ENCODE data around the gene SHB.
"Not testable (repeated sequence)": the region's sequence is repeated elsewhere in the genome, so short reads cannot be mapped to it uniquely, and the experiment has no call there.

Gene SHB

DNA sequence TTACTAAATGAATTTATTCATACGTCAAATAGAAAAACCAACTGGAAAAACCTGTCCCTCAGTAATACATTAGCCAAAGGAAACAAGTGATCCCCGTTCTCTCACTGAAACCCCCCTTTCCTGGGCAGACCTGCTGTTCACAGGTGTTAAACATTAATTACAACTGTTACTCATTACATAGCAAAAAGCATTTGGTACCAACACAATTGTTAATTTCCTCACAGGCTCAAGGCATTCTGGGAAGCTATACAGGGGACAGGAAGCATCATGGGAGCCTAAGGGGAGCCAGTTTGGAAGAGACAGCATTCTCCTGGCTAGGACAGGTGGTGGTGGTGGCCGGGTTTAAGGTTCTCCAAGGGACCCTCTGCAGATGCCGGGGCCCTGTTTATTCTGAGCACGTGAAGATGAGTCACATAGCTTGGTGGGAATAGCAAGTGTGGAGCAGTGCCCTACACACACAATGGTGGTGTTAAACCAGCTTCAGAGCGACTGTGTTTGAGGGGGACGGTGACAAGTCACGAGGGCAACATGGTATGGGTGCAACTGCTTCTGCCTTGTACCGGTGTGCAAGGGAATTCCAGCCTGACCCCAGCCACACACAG, 102.5 kb downstream of the SHB start:
- DNase-seq, result no peak

DNA sequence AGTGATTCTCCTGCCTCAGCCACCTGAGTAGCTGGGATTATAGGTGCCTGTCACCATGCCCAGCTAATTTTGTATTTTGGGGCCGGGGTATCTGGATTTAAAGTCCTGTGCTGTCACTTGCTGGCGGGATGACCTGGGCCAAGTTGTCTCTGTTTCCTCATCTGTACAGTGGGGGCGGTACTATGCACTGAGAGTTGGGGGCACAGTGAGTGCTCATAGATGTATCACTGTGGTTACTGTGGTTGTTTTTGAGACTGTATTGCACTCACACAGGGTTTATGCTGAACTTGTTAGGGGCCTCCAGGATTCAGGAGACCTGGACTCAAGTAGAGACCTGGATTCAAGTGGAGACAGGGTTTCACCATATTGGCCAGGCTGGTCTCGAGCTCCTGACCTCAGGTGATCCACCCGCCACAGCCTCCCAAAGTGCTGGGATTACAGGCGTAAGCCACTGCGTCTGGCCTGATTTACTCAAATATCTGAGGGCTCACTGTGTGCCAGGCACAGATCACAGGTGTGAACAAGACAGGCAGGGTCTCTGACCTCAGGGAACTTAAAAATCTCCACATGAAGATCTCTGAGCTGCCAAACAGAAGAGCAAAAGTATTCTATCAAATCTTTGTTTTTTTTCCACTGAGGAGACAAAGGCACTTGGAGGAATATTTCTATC, 103.2 kb downstream of the SHB start:
- DNase-seq, result not testable (repeated sequence)

DNA sequence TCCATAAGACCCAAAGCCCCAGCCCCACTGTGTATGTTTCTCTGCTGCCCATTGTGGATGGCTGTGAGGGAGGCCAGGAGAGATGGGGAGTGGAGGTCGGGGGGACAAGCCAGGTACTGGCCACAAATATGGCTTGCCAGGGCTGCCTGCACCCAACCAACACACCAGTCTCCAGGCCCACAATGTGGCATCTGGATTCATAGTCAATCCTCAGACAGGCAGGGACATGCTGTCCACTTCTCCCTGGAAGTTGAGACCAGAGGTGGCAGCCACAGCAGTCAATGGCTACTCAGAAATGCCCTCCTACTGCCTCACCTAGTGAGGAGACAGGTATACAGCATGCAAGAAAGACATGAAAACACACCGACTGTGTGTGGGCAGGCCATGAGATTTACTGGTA, 103.9 kb downstream of the SHB start:
- DNase-seq, result no peak

DNA sequence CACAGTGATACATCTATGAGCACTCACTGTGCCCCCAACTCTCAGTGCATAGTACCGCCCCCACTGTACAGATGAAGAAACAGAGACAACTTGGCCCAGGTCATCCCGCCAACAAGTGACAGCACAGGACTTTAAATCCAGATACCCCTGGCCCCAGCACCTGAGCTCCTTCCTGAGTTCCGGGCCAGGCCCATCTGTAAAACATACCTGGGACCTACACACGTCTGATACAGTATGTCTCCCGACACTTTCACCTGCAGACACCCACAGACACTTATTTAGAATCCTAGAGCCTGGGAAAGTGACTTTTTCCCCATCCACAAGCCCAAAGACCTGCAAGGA, 104.3 kb downstream of the SHB start:
- DNase-seq, result no peak

GRCh38 chr9:37963936-37964739, 104.9 kb downstream of the SHB start:
- no peak for DNase-seq

DNA sequence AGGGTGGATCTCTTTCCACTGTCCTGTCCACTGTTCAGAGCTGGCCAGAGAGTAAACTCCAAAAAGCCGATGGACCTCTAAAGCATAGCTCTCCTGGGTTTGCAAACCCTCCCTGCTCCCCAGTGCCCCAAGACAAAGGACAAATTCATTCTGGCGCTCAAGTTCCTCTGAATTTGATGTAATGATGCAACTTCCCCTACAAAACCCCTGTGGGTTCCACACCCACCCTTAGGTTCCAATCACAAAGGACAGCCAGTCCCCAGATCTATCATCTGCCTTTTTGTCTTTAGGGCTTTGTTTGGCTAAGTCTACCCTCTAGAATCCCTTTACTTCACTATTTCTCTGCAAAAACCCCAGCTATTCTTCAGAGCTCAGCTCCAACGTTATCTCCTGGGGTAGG, 107.7 kb downstream of the SHB start:
- DNase-seq, result no peak

GRCh38 chr9:37960631-37961030, 108.4 kb downstream of the SHB start:
- no peak for DNase-seq

DNA sequence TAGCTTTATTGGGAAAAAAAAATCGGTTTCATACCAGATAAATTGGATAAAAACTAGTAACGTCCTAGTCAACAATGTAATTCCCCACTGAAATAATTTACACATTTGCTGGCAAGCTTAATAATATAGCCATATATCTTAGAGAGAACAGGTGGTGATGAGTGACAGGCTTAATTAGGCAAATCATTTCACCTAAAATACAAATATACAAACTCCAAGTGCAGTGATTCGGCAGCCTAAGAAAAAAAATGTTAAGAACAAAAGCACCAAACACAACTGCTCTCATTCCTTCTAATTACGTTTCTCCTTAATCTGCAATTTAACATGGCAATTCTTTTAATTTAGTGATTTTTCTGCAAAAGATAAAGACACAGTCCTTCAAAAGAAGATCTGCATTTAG, 109.1 kb downstream of the SHB start:
- no peak for DNase-seq

- DNase-seq, result no peak
Observed at GRCh38 chr9:37958154-37958553, 110.9 kb downstream of the SHB start.

GRCh38 chr9:37957664-37957953, 111.4 kb downstream of the SHB start:
- no peak for DNase-seq

DNA sequence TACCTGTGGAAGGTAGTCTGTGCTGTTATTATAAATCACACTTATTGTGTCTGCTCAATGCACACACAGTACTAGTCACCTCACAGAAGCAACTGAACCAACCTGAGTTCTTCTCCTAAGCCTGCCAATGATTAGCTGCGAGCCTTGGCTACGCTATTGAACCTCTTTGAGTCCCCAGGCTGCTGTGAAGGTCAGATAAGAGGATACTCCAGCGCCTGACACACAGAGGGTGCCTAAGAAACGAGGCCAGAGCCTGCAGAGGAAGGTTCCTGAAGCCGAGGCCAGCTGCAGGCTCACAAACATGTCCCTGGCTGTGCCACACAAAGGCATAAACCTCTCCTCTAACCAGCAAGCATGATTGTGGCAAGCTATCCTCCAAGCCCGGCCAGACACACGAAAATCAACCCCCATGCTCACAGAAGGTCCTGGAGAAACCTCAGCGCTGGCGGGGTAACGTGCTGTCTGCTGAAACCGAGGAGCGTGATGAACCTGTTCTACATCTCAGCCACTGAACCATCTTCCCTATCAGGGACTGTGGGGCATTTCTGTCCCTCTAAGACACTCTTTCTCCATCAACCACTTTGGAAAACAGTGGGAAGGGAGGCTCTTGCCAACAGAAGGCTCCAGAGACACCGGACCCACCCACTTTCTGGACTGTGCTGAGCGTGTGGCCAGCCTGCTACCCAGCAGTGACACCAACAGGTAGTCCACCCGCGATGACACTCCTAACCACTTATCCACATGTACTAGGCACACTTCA, 111.9 kb downstream of the SHB start:
- DNase-seq, result no peak

GRCh38 chr9:37956423-37956820, 112.6 kb downstream of the SHB start:
- DNase-seq, result no peak

- DNase-seq, result no peak
Observed at GRCh38 chr9:37955781-37956422, 113.1 kb downstream of the SHB start.

- DNase-seq, result no peak
Observed at GRCh38 chr9:37954581-37954981, 114.4 kb downstream of the SHB start.

- peak; percentile 19 to 24 for DNase-seq
Observed at GRCh38 chr9:37953775-37954437, 115.1 kb downstream of the SHB start.

GRCh38 chr9:37953206-37953774, 115.7 kb downstream of the SHB start:
- no peak for DNase-seq

DNA sequence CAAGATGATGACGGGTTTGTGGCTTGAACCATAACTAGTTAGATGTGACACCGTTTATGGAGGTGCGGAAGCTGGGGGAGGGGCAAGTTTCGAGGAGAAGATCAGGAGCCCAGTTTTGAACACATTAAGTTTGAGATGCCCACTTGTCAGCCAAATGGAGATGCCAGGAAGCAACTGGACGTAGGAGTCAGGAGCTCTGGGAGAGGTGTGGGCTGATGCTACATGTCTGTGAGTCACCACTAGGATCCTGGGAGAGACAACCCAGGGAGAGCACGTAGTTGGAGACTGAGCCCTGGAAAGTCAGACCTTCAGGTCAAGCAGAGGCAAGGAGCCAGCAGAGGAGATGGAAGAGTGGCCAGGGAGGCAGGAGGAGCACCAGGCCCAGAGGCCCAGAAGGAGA, 116.3 kb downstream of the SHB start:
- DNase-seq, result no peak

DNA sequence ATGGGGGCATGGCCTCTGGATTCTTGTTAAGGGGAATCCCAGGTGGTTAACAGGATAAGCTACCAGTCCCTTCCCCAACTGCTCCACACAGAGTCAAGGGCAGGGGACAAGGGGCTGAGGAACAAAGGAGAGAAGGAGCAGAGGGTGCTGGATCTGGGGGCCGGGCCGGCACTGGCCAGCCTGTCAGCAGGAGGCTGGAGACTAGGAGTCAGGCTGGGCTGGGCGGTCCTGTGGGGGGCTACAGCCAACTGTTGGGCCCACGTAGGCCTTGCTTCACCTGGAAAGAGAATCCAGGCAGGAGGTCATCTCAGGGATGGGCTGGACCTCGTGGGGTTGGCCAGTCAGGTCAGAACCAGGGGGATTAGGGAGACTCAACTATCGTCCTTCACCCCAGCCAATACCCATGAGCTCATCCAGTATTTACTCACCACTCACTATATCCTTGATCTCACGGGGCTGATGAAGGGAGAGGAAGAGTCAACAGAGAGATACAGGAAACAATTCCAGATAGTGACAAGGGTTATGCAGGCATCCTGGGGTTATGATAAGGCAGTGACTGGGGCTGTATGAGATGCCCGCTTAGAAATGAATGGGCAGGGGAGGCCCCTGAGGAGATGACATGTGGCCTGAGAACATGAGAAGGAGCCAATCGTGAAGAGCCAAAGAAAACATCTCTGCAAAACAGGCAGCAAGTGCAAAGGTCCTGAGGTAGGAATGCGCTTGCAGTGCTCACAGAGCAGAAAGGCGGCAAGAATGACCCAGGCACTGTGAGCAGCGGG, 117.2 kb downstream of the SHB start:
- no peak for DNase-seq

DNA sequence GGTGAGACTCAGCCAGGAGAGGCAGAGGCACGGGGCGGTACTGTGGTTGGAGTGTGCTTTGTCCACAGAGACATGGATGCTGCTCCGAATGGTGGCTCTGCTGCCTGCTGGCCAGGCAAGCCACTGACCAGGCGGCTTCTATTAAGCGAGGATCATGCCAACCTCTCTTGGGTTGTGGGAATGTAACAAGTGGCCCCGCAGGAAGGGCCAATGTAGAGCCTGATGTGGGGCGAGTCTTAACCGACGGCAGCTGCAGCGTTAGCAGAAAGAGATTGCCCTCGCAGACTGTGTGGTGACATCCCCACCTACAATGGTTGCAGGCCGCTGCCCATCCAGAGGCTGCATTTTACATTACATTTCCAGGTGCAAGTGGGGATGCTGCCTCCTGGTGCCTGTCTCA, 118.5 kb downstream of the SHB start:
- DNase-seq, result no peak

DNA sequence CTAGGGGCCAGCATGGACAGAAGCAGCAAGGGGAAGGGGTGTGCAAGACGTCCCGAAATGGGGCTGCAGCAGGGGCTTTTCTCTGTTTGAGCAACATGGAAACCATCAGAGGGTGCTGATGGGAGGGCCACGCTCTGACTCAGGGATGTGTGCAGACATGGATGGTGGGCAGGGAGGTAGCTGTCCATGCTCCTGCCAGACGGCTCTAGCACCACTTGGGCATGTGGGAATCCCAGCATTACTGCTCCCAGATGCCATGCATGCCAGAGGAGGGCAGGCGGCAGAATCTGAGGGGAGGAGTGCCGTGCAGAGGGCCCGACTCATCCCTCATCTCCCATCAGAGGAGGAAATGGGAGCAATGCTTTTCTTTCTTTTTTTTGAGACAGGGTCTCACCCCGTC, 119.5 kb downstream of the SHB start:
- no peak for DNase-seq

DNA sequence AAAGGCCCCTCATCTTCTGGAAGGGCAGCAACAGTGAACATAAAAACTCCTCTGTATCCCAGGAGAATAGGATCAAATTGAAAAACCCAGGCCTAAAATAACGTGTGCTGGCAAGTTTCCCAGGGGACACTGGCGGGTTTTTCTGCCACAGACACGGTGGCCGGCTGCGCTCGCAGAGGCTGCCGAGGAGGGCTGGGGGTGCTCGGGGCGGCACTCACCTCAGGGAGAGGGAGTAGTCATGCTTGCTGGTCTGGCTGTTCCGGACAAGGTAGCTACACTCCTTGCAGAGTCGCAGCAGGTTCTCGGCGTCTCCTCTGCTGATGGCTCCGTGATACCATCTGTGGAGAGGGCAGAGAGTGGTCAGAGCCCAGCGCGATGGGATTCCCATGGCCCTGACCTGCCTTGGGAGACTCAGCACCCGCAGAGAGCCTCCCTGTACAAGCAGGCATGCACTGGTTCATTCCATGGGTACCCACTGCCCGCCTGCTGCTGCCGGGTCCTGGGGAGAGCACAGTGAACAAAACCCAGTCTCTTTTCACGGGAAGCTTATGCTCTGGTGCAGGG, 120.5 kb downstream of the SHB start:
- no peak for DNase-seq

All from activated CD4-positive, alpha-beta T cell treated with anti-CD3 and anti-CD28 coated beads for 4 hours (primary cell).